Activated CD4-positive, alpha-beta T cell treated with anti-CD3 and anti-CD28 coated beads for 36 hours (primary cell): ENCODE measurements around the gene CUL4A. TPM values are rescaled to one million over a fixed set of nuclear protein-coding genes. Genes with fewer than 3 reads are reported as not detected.
"Not testable (repeated sequence)": the region's sequence is repeated elsewhere in the genome, so short reads cannot be mapped to it uniquely, and the experiment has no call there.

Experiments used
- ATAC-seq: fragments of 200-7000 bp; cut with Tn5 transposase; one replicate; pipeline ENCODE4 v1.10.0; 2021; ENCODE audit warnings: mild to moderate bottlenecking, moderate library complexity
- CTCF ChIA-PET: fragments of 350-600 bp; sonication (Branson Sonifier 250); formaldehyde crosslinking; loops from one replicate; lab custom pipeline; 2021; ENCODE audit warnings: antibody characterized with exemption; lab: Charles Lee
- POLR2A ChIA-PET: fragments of 350-600 bp; sonication (Branson Sonifier 250); formaldehyde crosslinking; loops from one replicate; lab custom pipeline; 2021; ENCODE audit warnings: antibody characterized with exemption, inconsistent platforms; lab: Charles Lee
- DNase-seq: peaks from one replicate; pipeline ENCODE4 v3.0.0-alpha.2; 2020
- H3K27ac Mint-ChIP-seq: one replicate; pipeline ENCODE4 v1.8.0; 2021; ENCODE audit warnings: mixed read lengths
- H3K27me3 Mint-ChIP-seq: one replicate; pipeline ENCODE4 v1.8.0; 2021; ENCODE audit warnings: mixed read lengths
- H3K36me3 Mint-ChIP-seq: one replicate; pipeline ENCODE4 v1.8.0; 2021; ENCODE audit warnings: low read depth, mixed read lengths
- H3K4me1 Mint-ChIP-seq: one replicate; pipeline ENCODE4 v1.8.0; 2021; ENCODE audit warnings: mixed read lengths
- H3K4me3 Mint-ChIP-seq: one replicate; pipeline ENCODE4 v1.8.0; 2021; ENCODE audit warnings: mild to moderate bottlenecking, moderate library complexity, mixed read lengths
- H3K9me3 Mint-ChIP-seq: one replicate; pipeline ENCODE4 v1.8.0; 2021; ENCODE audit warnings: low read depth, mixed read lengths
- intact Hi-C, 2 experiments: fragments of 100-400 bp; cut with DNase I in 1 of 2; cut with micrococcal nuclease in 1 of 2; formaldehyde crosslinking; loops; one replicate each; pipeline versions ENCODE4 v1.14.2 to v1.15.1; 2022 to 2024; cut with DNase I, micrococcal nuclease
- total RNA-seq, 2 experiments: library from RNA; stranded (reverse); gene quantifications; one replicate each; pipeline ENCODE4 v1.2.3, GENCODE V29; 2021

CUL4A gene
- total RNA-seq, 2 experiments from 2014 or later = 81.7 to 87.4 TPM

DNA sequence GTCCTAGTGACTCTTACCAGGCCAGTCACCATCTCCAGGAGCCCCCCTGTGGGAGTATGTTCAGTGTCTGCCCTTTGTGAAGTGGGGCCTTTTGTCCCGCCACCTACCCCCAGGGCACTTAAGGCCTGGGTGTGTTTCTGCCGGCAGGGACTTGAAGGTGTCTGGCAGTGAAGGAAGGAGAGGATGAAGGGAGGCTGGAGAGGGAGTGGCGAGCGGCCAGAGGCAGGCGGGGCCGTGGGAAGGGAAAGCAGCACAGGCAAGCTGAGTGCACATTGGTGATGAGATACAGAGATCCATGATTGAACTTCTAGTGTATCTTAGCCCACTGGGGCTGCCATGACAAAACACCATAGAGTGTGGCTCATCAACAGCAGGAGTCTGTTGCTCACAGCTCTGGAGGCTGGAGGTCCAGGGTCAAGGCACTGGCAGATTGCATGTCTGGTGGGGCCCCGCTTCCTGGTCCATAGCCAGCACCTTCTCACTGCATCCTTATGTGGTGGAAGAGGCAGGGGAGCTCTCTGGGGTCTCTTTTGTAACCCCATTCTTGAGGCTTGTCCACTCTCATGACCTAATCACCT lies 17.5 kb downstream of the CUL4A start:
- intact Hi-C loops = no loop called here
- ChIA-PET POLR2A (no interaction called here), CTCF (no interaction called here)
- Mint-ChIP-seq H3K27me3 (no peaks in the 10 kb centered on the region), H3K4me3 (no peak overlapping the region), H3K27ac (peak overlapping the region; percentile 29), H3K4me1 (peaks cover 5% of the 10 kb centered on the region), H3K9me3 (no peaks in the 10 kb centered on the region), H3K36me3 (peaks cover 43% of the 10 kb centered on the region)
- no peak for DNase-seq
- ATAC-seq = no peak

DNA sequence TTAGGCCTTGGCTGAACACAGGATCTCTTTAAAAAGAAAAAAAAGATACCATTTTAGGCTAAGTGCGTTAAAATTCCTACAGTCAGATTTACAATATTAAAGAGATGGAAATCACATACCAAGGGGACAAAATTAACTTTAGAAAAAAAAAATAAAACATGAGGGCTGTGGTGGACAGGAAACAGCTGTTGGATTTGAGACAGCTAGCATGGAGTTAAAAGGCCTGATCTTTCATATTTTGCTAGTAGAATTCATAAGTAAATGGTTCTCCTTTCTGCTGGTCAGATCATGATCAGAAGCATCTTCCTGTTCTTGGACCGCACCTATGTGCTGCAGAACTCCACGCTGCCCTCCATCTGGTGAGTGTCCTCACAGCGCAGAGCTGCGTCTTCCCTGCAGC lies 19.7 kb downstream of the CUL4A start:
- Mint-ChIP-seq H3K4me3 (no peak overlapping the region), H3K4me1 (no peaks in the 10 kb centered on the region), H3K27ac (no peak overlapping the region), H3K36me3 (peaks cover 36% of the 10 kb centered on the region), H3K9me3 (no peaks in the 10 kb centered on the region), H3K27me3 (no peaks in the 10 kb centered on the region)
- intact Hi-C loops = no loop called here
- ATAC-seq = no peak
- CTCF ChIA-PET = interaction anchor here (0.6 kb wide), 1 partner anchor 40 kb away, joined by 3 read pairs; no protein-coding TSS in a partner anchor
- POLR2A ChIA-PET = no interaction called here
- DNase-seq = no peak

DNA sequence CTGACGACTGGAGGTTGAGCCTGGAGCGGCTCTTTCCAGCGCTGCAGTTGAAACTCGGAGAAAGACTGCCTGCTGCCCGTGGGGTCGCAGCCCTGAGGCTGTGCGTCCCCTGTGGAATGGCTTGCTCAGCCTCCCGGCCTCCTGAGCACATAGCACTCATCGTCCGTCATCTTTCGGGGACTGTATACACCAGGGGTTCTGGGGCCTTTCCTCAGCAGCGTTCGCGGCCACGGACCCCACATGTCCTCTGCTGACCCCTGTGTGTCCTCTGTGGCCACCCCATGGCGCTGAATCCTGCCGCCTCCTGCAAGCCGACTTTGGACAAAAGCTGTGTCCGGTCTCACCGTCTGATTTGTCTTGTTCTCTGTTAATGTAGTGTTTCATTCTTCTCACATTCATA lies 20.4 kb downstream of the CUL4A start:
- no peaks in the 10 kb centered on the region for H3K27me3 Mint-ChIP-seq
- POLR2A ChIA-PET = no interaction called here
- peaks cover 31% of the 10 kb centered on the region for H3K36me3 Mint-ChIP-seq
- ATAC-seq (no peak), DNase-seq (no peak)
- no peak overlapping the region for H3K4me3 Mint-ChIP-seq
- no peaks in the 10 kb centered on the region for H3K9me3 Mint-ChIP-seq
- intact Hi-C loops = no loop called here
- no peak overlapping the region for H3K27ac Mint-ChIP-seq
- CTCF ChIA-PET = interaction anchor here (0.7 kb wide), 1 partner anchor 69 kb away, joined by 3 read pairs; no protein-coding TSS in a partner anchor
- H3K4me1 Mint-ChIP-seq = no peaks in the 10 kb centered on the region

DNA sequence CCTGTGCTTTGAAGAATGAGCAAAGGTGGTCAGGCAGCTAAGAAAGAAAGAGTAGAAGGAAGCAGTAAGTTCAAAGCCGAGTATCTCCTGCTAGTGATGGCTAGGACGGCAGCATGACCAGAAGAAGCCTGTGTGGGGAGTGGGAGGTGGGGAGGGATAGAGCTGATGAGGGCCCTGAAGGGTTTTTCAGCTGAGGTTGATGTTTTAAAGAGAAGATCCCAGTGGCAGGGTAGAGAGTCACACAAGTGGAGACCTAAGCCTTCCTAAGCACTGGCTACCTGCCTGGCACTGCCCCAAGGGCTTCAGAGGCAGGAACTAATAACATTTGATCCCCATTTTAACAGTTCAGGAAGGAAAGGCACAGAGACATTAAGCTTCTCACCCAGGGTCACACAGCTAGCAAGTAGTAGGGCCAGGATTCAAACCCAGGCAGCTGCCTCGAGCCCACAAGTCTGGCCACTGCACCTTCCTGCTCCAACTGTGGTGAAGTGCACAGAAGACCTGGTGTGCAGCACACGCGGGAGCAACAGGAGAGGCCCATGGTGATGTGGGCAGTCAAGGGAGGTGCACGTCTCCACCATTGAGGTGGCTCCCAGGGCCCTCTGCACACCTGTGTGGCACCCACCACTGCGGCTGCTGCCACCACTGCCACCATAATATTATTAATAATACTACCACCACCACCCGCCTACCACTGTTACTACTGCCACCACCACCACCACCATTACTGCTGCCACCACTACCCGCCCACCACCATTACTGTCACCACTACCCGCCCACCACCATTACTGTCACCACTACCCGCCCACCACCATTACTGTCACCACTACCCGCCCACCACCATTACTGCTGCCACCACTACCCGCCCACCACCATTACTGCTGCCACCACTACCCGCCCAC lies 22.1 kb downstream of the CUL4A start:
- peaks cover 29% of the 10 kb centered on the region for H3K36me3 Mint-ChIP-seq
- DNase-seq = peak; percentile 31
- POLR2A ChIA-PET = no interaction called here
- CTCF ChIA-PET = interaction anchor here (0.8 kb wide), 1 partner anchor 14 kb away, joined by 3 read pairs; no protein-coding TSS in a partner anchor
- H3K4me1 Mint-ChIP-seq = no peaks in the 10 kb centered on the region
- no peaks in the 10 kb centered on the region for H3K27me3 Mint-ChIP-seq
- no peaks in the 10 kb centered on the region for H3K9me3 Mint-ChIP-seq
- H3K27ac Mint-ChIP-seq = peak overlapping the region; percentile 18
- ATAC-seq = peak; percentile 23
- intact Hi-C loops = no loop called here
- H3K4me3 Mint-ChIP-seq = no peak overlapping the region

DNA sequence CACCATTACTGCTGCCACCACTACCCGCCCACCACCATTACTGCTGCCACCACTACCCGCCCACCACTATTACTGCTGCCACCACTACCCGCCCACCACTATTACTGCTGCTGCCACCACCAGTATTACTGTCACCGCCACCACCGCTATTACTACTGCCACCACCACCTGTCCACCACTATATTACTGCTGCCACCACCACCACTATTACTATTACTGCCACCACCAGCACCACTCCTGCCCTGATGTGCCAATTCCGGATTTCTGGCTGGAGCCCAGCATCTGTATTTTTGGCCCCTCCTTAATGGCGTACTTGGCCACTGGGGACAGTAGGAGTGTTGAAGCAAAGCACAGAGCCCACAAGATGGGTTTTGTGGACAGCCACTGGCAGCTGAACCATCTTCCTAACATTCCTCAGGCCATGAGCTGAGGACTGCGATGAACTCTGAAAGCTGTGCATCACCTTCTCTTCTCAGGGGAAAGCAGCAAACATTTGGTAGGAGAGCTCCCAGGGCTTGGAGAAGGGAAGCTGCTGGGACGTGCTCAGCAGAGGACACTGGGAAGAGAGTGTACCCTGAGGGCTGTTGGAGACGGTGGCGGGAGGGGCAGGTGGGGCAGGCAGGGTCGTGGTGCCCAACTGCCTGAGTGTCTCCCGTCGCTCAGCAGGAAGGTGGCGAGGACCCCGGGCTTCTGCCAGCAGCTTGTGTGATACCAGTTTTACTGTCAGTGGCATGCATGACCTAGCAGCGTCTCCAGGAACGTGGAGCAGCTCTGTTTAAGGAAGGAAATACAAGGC lies 23.0 kb downstream of the CUL4A start:
- Mint-ChIP-seq H3K4me1 (no peaks in the 10 kb centered on the region), H3K9me3 (no peaks in the 10 kb centered on the region), H3K36me3 (peaks cover 32% of the 10 kb centered on the region), H3K4me3 (no peak overlapping the region), H3K27ac (no peak overlapping the region), H3K27me3 (no peaks in the 10 kb centered on the region)
- no peak for ATAC-seq
- DNase-seq = no peak
- intact Hi-C loops = no loop called here
- ChIA-PET POLR2A (no interaction called here), CTCF (no interaction called here)

DNA sequence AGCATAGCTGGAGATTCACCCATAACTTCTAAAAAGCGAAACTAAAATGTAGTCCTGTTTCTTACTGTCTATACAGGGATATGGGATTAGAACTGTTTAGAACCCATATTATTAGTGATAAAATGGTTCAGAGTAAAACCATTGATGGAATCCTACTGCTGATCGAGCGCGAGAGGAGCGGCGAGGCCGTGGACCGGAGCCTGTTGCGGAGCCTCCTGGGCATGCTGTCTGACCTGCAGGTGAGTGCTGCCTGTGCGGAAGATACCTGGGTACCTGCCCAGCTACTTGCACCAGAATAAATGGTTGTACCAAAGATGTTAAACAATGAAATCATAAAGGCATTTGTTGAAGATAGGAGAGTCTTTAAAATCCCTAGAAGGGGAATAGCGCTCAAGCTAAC lies 23.7 kb downstream of the CUL4A start:
- H3K27ac Mint-ChIP-seq = no peak overlapping the region
- POLR2A ChIA-PET = no interaction called here
- intact Hi-C loops = no loop called here
- DNase-seq = no peak
- no peaks in the 10 kb centered on the region for H3K27me3 Mint-ChIP-seq
- no peak for ATAC-seq
- H3K36me3 Mint-ChIP-seq = peaks cover 33% of the 10 kb centered on the region
- no peaks in the 10 kb centered on the region for H3K4me1 Mint-ChIP-seq
- H3K9me3 Mint-ChIP-seq = no peaks in the 10 kb centered on the region
- CTCF ChIA-PET = no interaction called here
- no peak overlapping the region for H3K4me3 Mint-ChIP-seq

DNA sequence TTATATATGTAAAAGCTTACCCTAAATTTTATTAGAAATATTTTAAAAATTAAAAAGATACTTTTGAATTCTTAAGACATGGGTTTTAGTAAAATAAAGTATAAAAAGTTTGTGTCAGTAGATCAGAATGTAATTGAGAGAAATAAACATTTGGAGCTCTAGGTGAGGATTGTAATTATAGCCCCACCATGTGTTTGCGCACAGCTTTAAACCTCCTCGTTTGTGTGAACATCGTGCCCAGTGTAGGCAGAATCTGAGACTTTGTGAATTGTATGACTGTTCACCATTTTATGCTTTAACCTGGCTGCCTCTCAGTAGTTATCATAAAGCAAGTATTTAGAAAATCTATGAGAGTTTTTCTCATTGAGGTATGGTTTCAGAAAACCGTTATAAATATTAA lies 29.1 kb downstream of the CUL4A start:
- ChIA-PET POLR2A (no interaction called here), CTCF (interaction anchor here (0.6 to 0.7 kb wide), 4 partner anchors 93 to 455 kb away, joined by 3 to 4 read pairs (median 4); no protein-coding TSS in a partner anchor)
- Mint-ChIP-seq H3K27ac (no peak overlapping the region), H3K4me3 (no peak overlapping the region), H3K36me3 (peaks cover 34% of the 10 kb centered on the region), H3K9me3 (no peaks in the 10 kb centered on the region), H3K27me3 (no peaks in the 10 kb centered on the region), H3K4me1 (no peaks in the 10 kb centered on the region)
- DNase-seq (no peak), ATAC-seq (no peak)
- intact Hi-C loops = no loop called here

DNA sequence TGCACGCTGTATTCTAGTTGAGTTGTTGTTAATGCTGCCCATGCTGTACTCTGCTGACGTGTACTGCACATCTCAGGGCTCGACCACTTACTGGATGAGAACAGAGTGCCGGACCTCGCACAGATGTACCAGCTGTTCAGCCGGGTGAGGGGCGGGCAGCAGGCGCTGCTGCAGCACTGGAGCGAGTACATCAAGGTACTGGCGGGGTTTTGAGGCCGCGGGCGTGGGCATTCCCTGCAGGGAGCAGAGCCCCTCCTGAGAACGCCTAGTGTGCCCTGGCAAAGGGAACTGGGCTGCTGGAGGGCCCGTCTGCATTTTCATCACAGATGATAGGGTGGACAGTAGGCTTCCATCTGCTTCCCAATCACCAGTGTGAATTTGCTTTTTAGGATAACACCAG lies 29.9 kb downstream of the CUL4A start:
- Mint-ChIP-seq H3K4me1 (no peaks in the 10 kb centered on the region), H3K9me3 (no peaks in the 10 kb centered on the region), H3K36me3 (peaks cover 38% of the 10 kb centered on the region), H3K27ac (no peak overlapping the region), H3K27me3 (no peaks in the 10 kb centered on the region), H3K4me3 (no peak overlapping the region)
- ChIA-PET CTCF (no interaction called here), POLR2A (no interaction called here)
- ATAC-seq (no peak), DNase-seq (no peak)
- intact Hi-C loops = no loop called here

DNA sequence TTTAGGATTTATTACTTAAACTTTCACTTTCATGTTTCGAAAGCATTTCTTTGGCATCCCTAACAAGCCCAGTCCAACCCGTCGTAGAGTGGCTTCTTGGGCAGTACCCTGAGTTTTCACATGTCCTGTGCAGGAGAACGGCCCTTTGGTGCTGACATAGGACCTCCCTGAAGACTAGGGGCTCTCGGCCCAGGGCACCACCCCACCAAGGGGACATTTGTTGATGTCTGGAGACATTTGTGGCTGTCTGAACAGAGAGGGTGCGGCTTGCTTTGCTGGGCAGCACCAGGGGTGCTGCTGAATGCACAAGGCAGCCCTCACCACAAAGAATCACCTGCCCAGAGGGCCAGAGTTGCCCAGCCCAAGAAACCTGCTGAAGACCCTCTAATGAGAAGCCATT lies 30.6 kb downstream of the CUL4A start:
- intact Hi-C loops = no loop called here
- POLR2A ChIA-PET = no interaction called here
- Mint-ChIP-seq H3K9me3 (no peaks in the 10 kb centered on the region), H3K27me3 (no peaks in the 10 kb centered on the region), H3K4me1 (no peaks in the 10 kb centered on the region), H3K27ac (no peak overlapping the region), H3K36me3 (peaks cover 41% of the 10 kb centered on the region), H3K4me3 (no peak overlapping the region)
- DNase-seq = no peak
- CTCF ChIA-PET = no interaction called here
- no peak for ATAC-seq

DNA sequence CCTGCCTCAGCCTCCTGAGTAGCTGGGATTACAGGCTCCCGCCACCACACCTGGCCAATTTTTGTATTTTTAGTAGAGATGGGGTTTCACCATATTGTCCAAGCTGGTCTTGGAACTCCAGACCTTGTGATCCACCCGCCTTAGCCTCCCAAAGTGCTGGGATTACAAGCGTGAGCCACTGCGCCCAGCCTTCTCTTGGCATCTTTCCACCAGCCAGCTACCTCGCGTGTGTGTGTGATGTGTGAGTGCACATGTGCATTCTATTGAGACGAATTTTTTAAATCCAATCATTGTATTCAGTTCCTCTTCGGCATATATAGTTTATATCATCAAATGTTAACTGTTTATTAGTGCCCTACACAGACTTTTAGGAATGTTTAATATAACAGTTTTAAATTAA lies 32.2 kb downstream of the CUL4A start:
- CTCF ChIA-PET = interaction anchor here (1.0 kb wide), 1 partner anchor 16 kb away, joined by 3 read pairs; no protein-coding TSS in a partner anchor
- H3K4me1 Mint-ChIP-seq, POLR2A ChIA-PET, H3K27ac Mint-ChIP-seq, DNase-seq, H3K27me3 Mint-ChIP-seq, H3K9me3 Mint-ChIP-seq, ATAC-seq, H3K4me3 Mint-ChIP-seq, intact Hi-C loops: not testable (repeated sequence)
- peaks cover 53% of the 10 kb centered on the region for H3K36me3 Mint-ChIP-seq

DNA sequence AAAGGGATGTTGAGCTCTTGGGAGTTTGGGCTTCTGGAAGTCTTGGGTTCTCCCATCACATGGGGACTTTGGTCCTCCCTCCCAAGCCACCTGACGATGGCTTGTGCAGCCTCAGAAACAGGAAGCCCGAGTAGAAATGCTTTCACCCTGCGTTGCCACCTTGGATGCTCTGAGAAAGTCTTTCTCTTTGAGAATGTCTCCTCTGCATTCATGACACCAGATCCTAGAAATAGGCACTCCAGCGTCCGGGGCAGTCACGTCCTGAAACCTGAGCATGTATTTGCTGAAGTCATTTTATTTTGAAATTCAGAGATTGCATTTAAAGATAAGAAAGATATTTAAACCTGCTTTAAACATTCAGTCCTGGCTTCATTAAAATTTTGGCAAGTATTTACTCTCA lies 34.4 kb downstream of the CUL4A start:
- no peaks in the 10 kb centered on the region for H3K27me3 Mint-ChIP-seq
- no peak overlapping the region for H3K4me3 Mint-ChIP-seq
- peaks cover 58% of the 10 kb centered on the region for H3K36me3 Mint-ChIP-seq

More for the DNA sequence above, 34.4 kb downstream of the CUL4A start:
- H3K27ac Mint-ChIP-seq = no peak overlapping the region
- DNase-seq (no peak), ATAC-seq (no peak)
- intact Hi-C loops = no loop called here
- CTCF ChIA-PET = no interaction called here
- no peaks in the 10 kb centered on the region for H3K4me1 Mint-ChIP-seq
- POLR2A ChIA-PET = no interaction called here
- H3K9me3 Mint-ChIP-seq = no peaks in the 10 kb centered on the region
